Endothelial cell of umbilical vein (primary cell): ENCODE data around the gene PIBF1. TPM values are rescaled to one million over a fixed set of nuclear protein-coding genes. Genes with fewer than 3 reads are reported as not detected.

Source experiments
- BruUV-seq: library from RNA; stranded (reverse); fragments of 400-500 nt; replicated peaks from 2 replicates; lab custom pipeline; 2021; lab: Mats Ljungman, UMichigan
- CTCF ChIA-PET: fragments of 300-600, 350-600 bp; sonication (Branson Sonifier 250); formaldehyde crosslinking; loops from one replicate; lab custom pipeline; 2021; ENCODE audit warnings: antibody characterized with exemption, inconsistent platforms; lab: Charles Lee
- POLR2A ChIA-PET: fragments of 300-600, 350-600 bp; sonication (Branson Sonifier 250); formaldehyde crosslinking; loops from one replicate; lab custom pipeline; 2021; ENCODE audit warnings: antibody characterized with exemption, inconsistent platforms; lab: Charles Lee
- DNase-seq: peaks from one replicate; pipeline ENCODE4 v3.0.0-alpha.2; 2011; ENCODE audit warnings: low read depth, low spot score
- FAIRE-seq: peaks from 2 replicates; lab custom pipeline; 2011; peaks lifted over from hg19 to GRCh38; lab: Jason Lieb, UNC
- H2AFZ ChIP-seq: 2 replicates; pipeline ENCODE4 v1.6.0; 2012; ENCODE audit warnings: low read depth, low read length, control low read depth, inconsistent platforms
- H3K27ac ChIP-seq: 2 replicates; pipeline ENCODE4 v1.5.1; 2011; ENCODE audit warnings: low read depth, mild to moderate bottlenecking, control low read depth, low read length, moderate library complexity; ENCODE audit not compliant: insufficient read depth
- H3K27me3 ChIP-seq, 2 experiments: 2 replicates each; pipeline versions ENCODE4 v1.6.0 to v1.6.1; 2011; ENCODE audit warnings: low read length in 2 of 2, mixed read lengths in 1 of 2; ENCODE audit not compliant: control insufficient read depth in 2 of 2, insufficient read depth in 2 of 2
- H3K36me3 ChIP-seq, 2 experiments: 2 replicates in 1 of 2; 3 replicates in 1 of 2; pipeline ENCODE4 v1.5.1; 2011; ENCODE audit warnings: low read length in 2 of 2, mild to moderate bottlenecking in 1 of 2, moderate library complexity in 1 of 2; ENCODE audit not compliant: control insufficient read depth in 2 of 2, insufficient read depth in 2 of 2; ENCODE audit errors: extremely low read depth in 1 of 2
- H3K4me1 ChIP-seq: 3 replicates; pipeline ENCODE4 v1.5.1; 2011; ENCODE audit warnings: mild to moderate bottlenecking, low read length; ENCODE audit not compliant: control insufficient read depth, insufficient read depth; ENCODE audit errors: extremely low read depth
- H3K4me2 ChIP-seq: 2 replicates; pipeline ENCODE4 v1.6.1; 2011; ENCODE audit warnings: low read length, control low read depth, mixed read lengths; ENCODE audit not compliant: insufficient read depth
- H3K4me3 ChIP-seq, 3 experiments: fragments of 200-600 bp in 1 of 3; sonication (generic), shearing (Covaris generic) in 1 of 3; replicated peaks in 1 of 3; 2 replicates each; pipeline ENCODE4 v1.5.1; 2011 to 2016; ENCODE audit warnings: control low read depth in 3 of 3, low read length in 3 of 3, mild to moderate bottlenecking in 2 of 3, inconsistent platforms in 1 of 3, low read depth in 1 of 3, moderate library complexity in 1 of 3; ENCODE audit not compliant: insufficient read depth in 1 of 3
- H3K79me2 ChIP-seq: 2 replicates; pipeline ENCODE4 v1.6.0; 2012; ENCODE audit warnings: low read length, inconsistent platforms; ENCODE audit not compliant: control insufficient read depth, insufficient read depth
- H3K9ac ChIP-seq: replicated peaks from 2 replicates; pipeline ENCODE3; 2011; ENCODE audit warnings: low read length, control low read depth; ENCODE audit not compliant: insufficient read depth; ENCODE audit errors: extremely low read depth
- H3K9me1 ChIP-seq: replicated peaks from 3 replicates; pipeline ENCODE4 v1.6.0; 2011; ENCODE audit warnings: mild to moderate bottlenecking, low read length; ENCODE audit not compliant: control insufficient read depth, insufficient read depth; ENCODE audit errors: extremely low read depth
- H3K9me3 ChIP-seq: replicated peaks from 2 replicates; pipeline ENCODE4 v1.5.1; 2012; ENCODE audit warnings: low read length, inconsistent platforms; ENCODE audit not compliant: control insufficient read depth, insufficient read depth
- H4K20me1 ChIP-seq: replicated peaks from 2 replicates; pipeline ENCODE3; 2011; ENCODE audit warnings: mild to moderate bottlenecking, low read length; ENCODE audit not compliant: control insufficient read depth, insufficient read depth; ENCODE audit errors: extremely low read depth
- CTCF ChIP-seq, 2 donors: IDR thresholded peaks; 1 replicate in 1 of 2; 2 replicates in 1 of 2; pipeline ENCODE4 v1.5.1; 2011; ENCODE audit warnings: low read length in 2 of 2, mild to moderate bottlenecking in 2 of 2, moderate library complexity in 2 of 2, control low read depth in 1 of 2, inconsistent platforms in 1 of 2, low read depth in 1 of 2; ENCODE audit not compliant: insufficient read depth in 1 of 2; ENCODE audit errors: extremely low read depth in 1 of 2
- EZH2 ChIP-seq: IDR thresholded peaks from 2 replicates; pipeline ENCODE4 v1.6.1; 2012; ENCODE audit warnings: borderline replicate concordance, low read depth, mild to moderate bottlenecking, moderate library complexity, low read length, inconsistent platforms; ENCODE audit not compliant: severe bottlenecking
- GATA2 ChIP-seq: IDR thresholded peaks from 2 replicates; pipeline ENCODE4 v1.7.0; 2011; ENCODE audit warnings: low read depth, mild to moderate bottlenecking, moderate library complexity, mixed read lengths, low read length; ENCODE audit not compliant: insufficient read length, insufficient read depth
- JUN ChIP-seq: IDR thresholded peaks from 2 replicates; pipeline ENCODE4 v1.6.1; 2011; ENCODE audit warnings: borderline replicate concordance, low read depth; ENCODE audit not compliant: insufficient read length, insufficient read depth
- MAX ChIP-seq: IDR thresholded peaks from 2 replicates; pipeline ENCODE4 v1.6.1; 2011; ENCODE audit not compliant: insufficient read depth, insufficient read length
- POLR2A ChIP-seq: IDR thresholded peaks from 2 replicates; pipeline ENCODE4 v1.6.1; 2012; ENCODE audit warnings: low read depth, mild to moderate bottlenecking, control low read depth, low read length
- POLR2AphosphoS5 ChIP-seq: IDR thresholded peaks from 2 replicates; pipeline ENCODE4 v1.6.1; 2012; ENCODE audit warnings: low read depth, mild to moderate bottlenecking, control low read depth, low read length, moderate library complexity; ENCODE audit not compliant: insufficient read depth
- dilution Hi-C: fragments of 300-500 bp; cut with MboI; formaldehyde crosslinking; loops from one replicate; pipeline ENCODE4 v1.15.0; 2019; ENCODE audit warnings: low sequenced_read_pairs; ENCODE audit not compliant: extremely low pct_ligation_motif_present
- intact Hi-C: fragments of 100-400 bp; cut with micrococcal nuclease; formaldehyde crosslinking; loops from one replicate; pipeline ENCODE4 v1.10.0; 2022
- polyA plus RNA-seq, 4 experiments: library from polyadenylated mRNA; depleted of rRNA in 3 of 4; stranded (reverse) in 3 of 4; unstranded in 1 of 4; fragments of >200 nt; gene quantifications; 2 replicates each; pipeline versions ENCODE4 v1.2.1 to v1.2.3, GENCODE V29; 2011 to 2012; ENCODE audit warnings: missing spikeins in 1 of 4
- total RNA-seq: library from RNA; stranded (reverse); gene quantifications from 2 replicates; pipeline ENCODE4 v1.2.3, GENCODE V29; 2021

The PIBF1 gene
- total and polyA plus RNA-seq, 2 donors (not counting 3 experiments of a cell fraction or from before 2014, with no cell fraction given): 1.4 to 18.4 TPM

- Histone ChIP-seq H3K9me3 (no peaks in the 10 kb centered on the region), H3K9ac (peak within 1 kb of the TSS; percentile 74), H3K4me2 (peak within 1 kb of the TSS; percentile 88), H3K4me3 (peak within 1 kb of the TSS; percentile 42 to 57 (median 57)), H3K27ac (peak within 1 kb of the TSS; percentile 5), H2AFZ (peak within 1 kb of the TSS; percentile 86), H3K36me3 (no peaks in the 10 kb centered on the region), H3K27me3 (no peaks in the 10 kb centered on the region), H3K79me2 (no peaks in the 10 kb centered on the region), H3K4me1 (peaks cover 37% of the 10 kb centered on the region), H3K9me1 (no peaks in the 10 kb centered on the region), H4K20me1 (no peaks in the 10 kb centered on the region)
- FAIRE-seq (peak; percentile 62), DNase-seq (peak; percentile 95)
- POLR2A ChIA-PET: interaction anchor here (0.6 kb wide), 2 partner anchors 32 to 141 kb away, joined by 4 to 5 read pairs; no protein-coding TSS in a partner anchor
- BruUV-seq: no TSS peak
- CTCF ChIA-PET: interaction anchor here (0.7 to 2.0 kb wide), 8 partner anchors 13 to 625 kb away, joined by 3 to 10 read pairs (median 3); no protein-coding TSS in a partner anchor
- TF ChIP-seq JUN (no peak), MAX (peak; percentile 29), POLR2A (no peak), EZH2 (no peak), CTCF (IDR thresholded peaks at IDR 0.05; ENCODE audit: extremely low read depth in 1 of 2, insufficient read depth in 1 of 2, low read depth in 1 of 2, low read length in 2 of 2) (no peak), GATA2 (no peak), POLR2AphosphoS5 (peak; percentile 27)
- dilution Hi-C loops (no loop called here), intact Hi-C loops (loop anchor here (1.0 to 5.0 kb wide), 4 partner anchors 31 to 618 kb away; partner anchors contain the start of gene DIS3)
These were observed 277.0 kb downstream of the PIBF1 start, which contains the start of gene KLF5 for GRCh38 chr13:73058736-73059459. Gene KLF5, plus strand, starts transcription at chr13:73059005. Its CDS starts 323 bp downstream, at chr13:73059328.
